Measurements from ENCODE around the gene TLL1.

DNA sequence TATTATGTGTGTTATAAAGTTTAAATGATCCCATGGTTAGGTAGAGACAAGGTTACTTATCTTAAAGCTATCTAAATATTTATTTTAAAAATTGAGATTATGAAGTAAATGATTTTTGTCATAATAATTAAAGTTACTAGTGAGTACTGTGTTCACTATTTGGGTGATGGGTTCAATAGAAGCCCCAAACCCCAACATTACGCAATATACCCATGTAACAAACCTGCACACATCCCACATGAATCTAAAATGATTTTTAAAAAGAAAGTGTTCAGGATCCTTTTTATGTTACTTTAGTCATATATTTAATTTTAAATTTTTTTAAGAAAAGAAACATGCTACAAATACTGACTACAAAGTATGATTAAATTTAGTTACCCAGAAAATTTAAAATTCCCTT lies 193.9 kb downstream of the TLL1 start:
- TF ChIP-seq ZBTB33 (IDR thresholded peaks at IDR 0.05; ENCODE audit: borderline replicate concordance, low read depth) = no peak
- no peak for TF ChIP-seq NFIC (IDR thresholded peaks at IDR 0.05; ENCODE audit: borderline replicate concordance)
- TF ChIP-seq MEF2A (IDR thresholded peaks at IDR 0.05; ENCODE audit: borderline replicate concordance, low read depth) = no peak

Measured in SK-N-SH (cell line).